GM23338 (cell line): ENCODE data around the gene TRIO. TPM values are rescaled to one million over a fixed set of nuclear protein-coding genes. Genes with fewer than 3 reads are reported as not detected.

Source experiments
- ATAC-seq: fragments of 200-7000 bp; cut with Tn5 transposase; 3 replicates; pipeline ENCODE4 v1.9.1; 2020
- DNase-seq: peaks from one replicate; pipeline ENCODE4 v3.0.0-alpha.2; 2015; ENCODE audit warnings: low spot score
- H2AFZ ChIP-seq: fragments of 200-600 bp; sonication (generic); 2 replicates; pipeline ENCODE4 v1.8.0; 2016; ENCODE audit warnings: antibody characterized with exemption, mild to moderate bottlenecking, moderate library complexity
- H3F3A ChIP-seq: fragments of 200-600 bp; sonication (generic); replicated peaks from 2 replicates; pipeline ENCODE4 v1.8.0; 2017; ENCODE audit warnings: antibody characterized with exemption, mixed run types, low read depth
- H3K27ac ChIP-seq: fragments of 200-600 bp; sonication (generic); 2 replicates; pipeline ENCODE4 v1.6.1; 2016; ENCODE audit warnings: low read depth
- H3K27me3 ChIP-seq: fragments of 200-600 bp; sonication (generic); 2 replicates; pipeline ENCODE4 v1.8.0; 2016; ENCODE audit warnings: mild to moderate bottlenecking, mixed run types, moderate library complexity; ENCODE audit not compliant: insufficient read depth
- H3K36me3 ChIP-seq: fragments of 200-600 bp; sonication (generic); 2 replicates; pipeline ENCODE4 v1.8.0; 2016; ENCODE audit warnings: mild to moderate bottlenecking; ENCODE audit not compliant: insufficient read depth
- H3K4me1 ChIP-seq: fragments of 200-600 bp; sonication (generic); 2 replicates; pipeline ENCODE4 v1.8.0; 2016; ENCODE audit warnings: mild to moderate bottlenecking, moderate library complexity; ENCODE audit not compliant: insufficient read depth
- H3K4me2 ChIP-seq: fragments of 200-600 bp; sonication (generic); 2 replicates; pipeline ENCODE4 v1.7.1; 2017; ENCODE audit warnings: mixed run types
- H3K4me3 ChIP-seq: fragments of 200-600 bp; sonication (generic); 2 replicates; pipeline ENCODE4 v1.6.1; 2016; ENCODE audit warnings: mixed run types
- H3K79me2 ChIP-seq: fragments of 200-600 bp; sonication (generic); replicated peaks from 2 replicates; pipeline ENCODE4 v1.8.0; 2017; ENCODE audit warnings: mild to moderate bottlenecking; ENCODE audit not compliant: insufficient read depth
- H3K9me2 ChIP-seq: fragments of 200-600 bp; sonication (generic); 2 replicates; pipeline ENCODE4 v1.8.0; 2017; ENCODE audit not compliant: insufficient read depth
- H4K20me1 ChIP-seq: fragments of 200-600 bp; sonication (generic); replicated peaks from 2 replicates; pipeline ENCODE4 v1.8.0; 2017; ENCODE audit warnings: mild to moderate bottlenecking; ENCODE audit not compliant: insufficient read depth
- H3K27ac Mint-ChIP-seq: 2 replicates; pipeline ENCODE4 v1.8.0; 2020; ENCODE audit warnings: inconsistent platforms, mild to moderate bottlenecking, moderate library complexity, mixed read lengths
- H3K27me3 Mint-ChIP-seq: 3 replicates; pipeline ENCODE4 v1.8.0; 2022; ENCODE audit warnings: low read depth, mild to moderate bottlenecking, moderate library complexity, mixed read lengths, inconsistent platforms; ENCODE audit not compliant: insufficient read depth, poor library complexity
- H3K36me3 Mint-ChIP-seq: 3 replicates; pipeline ENCODE4 v1.8.0; 2021; ENCODE audit warnings: low read depth, mild to moderate bottlenecking, inconsistent platforms, moderate library complexity, mixed read lengths
- H3K4me1 Mint-ChIP-seq: 3 replicates; pipeline ENCODE4 v1.8.0; 2020; ENCODE audit warnings: mild to moderate bottlenecking, inconsistent platforms, mixed read lengths
- H3K4me3 Mint-ChIP-seq: 3 replicates; pipeline ENCODE4 v1.8.0; 2021; ENCODE audit warnings: moderate library complexity, mild to moderate bottlenecking, inconsistent platforms, mixed read lengths
- H3K9me3 Mint-ChIP-seq: 3 replicates; pipeline ENCODE4 v1.8.0; 2020; ENCODE audit warnings: moderate library complexity, mild to moderate bottlenecking, inconsistent platforms, mixed read lengths
- EZH2phosphoT487 ChIP-seq: fragments of 200-600 bp; sonication (generic); IDR thresholded peaks from one replicate; pipeline ENCODE4 v1.8.1; 2018; ENCODE audit warnings: antibody characterized with exemption; ENCODE audit not compliant: unreplicated experiment
- JUNB ChIP-seq: IDR thresholded peaks from one replicate; pipeline ENCODE4 v1.6.1; 2016; ENCODE audit warnings: antibody characterized with exemption; ENCODE audit not compliant: unreplicated experiment
- NANOG ChIP-seq: IDR thresholded peaks from 2 replicates; pipeline ENCODE4 v1.6.1; 2016; ENCODE audit warnings: antibody characterized with exemption, borderline replicate concordance
- POLR2AphosphoS5 ChIP-seq: IDR thresholded peaks from 2 replicates; pipeline ENCODE4 v1.6.1; 2016; ENCODE audit warnings: antibody characterized with exemption, low read depth
- STAT1 ChIP-seq: IDR thresholded peaks from one replicate; pipeline ENCODE4 v1.6.1; 2016; ENCODE audit warnings: antibody characterized with exemption; ENCODE audit not compliant: unreplicated experiment
- ZNF114 ChIP-seq: fragments of 250-450 bp; sonication (Bioruptor Pico); IDR thresholded peaks from 2 replicates; pipeline ENCODE4 v1.5.0; 2020; ENCODE audit warnings: mild to moderate bottlenecking, moderate library complexity
- ZNF331 ChIP-seq: fragments of 250-450 bp; sonication (Bioruptor Pico); IDR thresholded peaks from 2 replicates; pipeline ENCODE4 v1.5.0; 2020; ENCODE audit warnings: low read depth, mild to moderate bottlenecking, moderate library complexity
- polyA plus RNA-seq: library from polyadenylated mRNA; unstranded; fragments of >200 nt; fragmentation: Nextera tagmentation; extraction: Ambion mirVana; gene quantifications from 2 replicates; pipeline ENCODE4 v1.2.1, GENCODE V29; 2016
- total RNA-seq: library from RNA; depleted of rRNA; stranded (reverse); fragments of >200 nt; shearing (Covaris generic); gene quantifications from 2 replicates; pipeline ENCODE4 v1.2.3, GENCODE V29; 2014
- TF ChIP-seq, protein P1 (sequence below): IDR thresholded peaks from 2 replicates; pipeline ENCODE4 v1.6.1; 2016; ENCODE audit warnings: antibody characterized with exemption
- TF ChIP-seq, protein P2 (sequence below): fragments of 250-450 bp; sonication (Bioruptor Pico); IDR thresholded peaks from 2 replicates; pipeline ENCODE4 v1.5.0; 2020; ENCODE audit warnings: mild to moderate bottlenecking, moderate library complexity
- TF ChIP-seq, protein P3 (sequence below): IDR thresholded peaks from one replicate; pipeline ENCODE4 v1.6.1; 2018; ENCODE audit warnings: antibody characterized with exemption; ENCODE audit not compliant: unreplicated experiment

Gene TRIO
- total and polyA plus RNA-seq, 2 experiments from 2014 or later: 13.8 to 113 TPM

DNA sequence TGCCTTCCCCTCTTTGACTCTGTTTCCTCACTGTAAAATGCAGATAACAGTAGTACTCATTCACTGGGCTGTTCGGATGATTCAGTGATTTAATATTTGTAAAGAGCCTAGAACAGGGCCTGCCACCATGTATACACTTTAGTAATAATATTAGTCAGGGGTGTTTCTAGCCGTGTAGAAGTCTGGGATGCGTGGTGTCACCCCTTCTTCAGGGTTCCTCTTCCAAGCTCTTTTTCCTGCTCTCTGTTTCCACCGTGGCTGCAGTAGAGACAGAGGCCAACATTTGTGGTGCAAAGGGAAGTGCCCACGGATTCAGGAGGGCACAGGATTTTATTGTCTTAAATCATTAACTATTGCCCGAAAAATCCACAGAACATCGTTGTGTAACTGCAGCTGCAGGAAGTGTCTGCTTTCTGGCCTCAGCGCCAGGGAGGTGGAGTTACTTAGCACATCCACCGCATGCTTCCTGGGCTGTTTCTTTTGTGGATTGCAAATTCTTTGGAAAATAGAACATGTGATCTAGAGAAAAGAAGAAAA lies 61.7 kb downstream of the TRIO start:
- Histone ChIP-seq H4K20me1 (peaks cover 38% of the 10 kb centered on the region), H3K4me3 (no peak overlapping the region), H3K36me3 (no peaks in the 10 kb centered on the region), H3K27me3 (no peaks in the 10 kb centered on the region), H3K4me1 (peaks cover 49% of the 10 kb centered on the region), H3K27ac (no peak overlapping the region), H3K9me2 (no peaks in the 10 kb centered on the region), H3F3A (no peaks in the 10 kb centered on the region), H3K79me2 (peaks cover 97% of the 10 kb centered on the region), H3K4me2 (peak overlapping the region; percentile 0; the same call in 1 of the 2 replicates), H2AFZ (no peak overlapping the region)
- Mint-ChIP-seq H3K27me3 (peaks cover 3% of the 10 kb centered on the region), H3K4me3 (no peak overlapping the region), H3K9me3 (no peaks in the 10 kb centered on the region; the same call in 2 of the 3 replicates), H3K4me1 (peaks cover 55% of the 10 kb centered on the region), H3K36me3 (no peaks in the 10 kb centered on the region), H3K27ac (peak overlapping the region; percentile 49; the same call in 1 of the 2 replicates)
- peak; percentile 21; the same call in 2 of the 3 replicates for ATAC-seq
- DNase-seq: peak; percentile 46
- TF ChIP-seq, protein P1, sequence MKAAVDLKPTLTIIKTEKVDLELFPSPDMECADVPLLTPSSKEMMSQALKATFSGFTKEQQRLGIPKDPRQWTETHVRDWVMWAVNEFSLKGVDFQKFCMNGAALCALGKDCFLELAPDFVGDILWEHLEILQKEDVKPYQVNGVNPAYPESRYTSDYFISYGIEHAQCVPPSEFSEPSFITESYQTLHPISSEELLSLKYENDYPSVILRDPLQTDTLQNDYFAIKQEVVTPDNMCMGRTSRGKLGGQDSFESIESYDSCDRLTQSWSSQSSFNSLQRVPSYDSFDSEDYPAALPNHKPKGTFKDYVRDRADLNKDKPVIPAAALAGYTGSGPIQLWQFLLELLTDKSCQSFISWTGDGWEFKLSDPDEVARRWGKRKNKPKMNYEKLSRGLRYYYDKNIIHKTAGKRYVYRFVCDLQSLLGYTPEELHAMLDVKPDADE: no peak
- TF ChIP-seq ZNF331 (CRISPR knock-in tag) (no peak), STAT1 (no peak)

DNA sequence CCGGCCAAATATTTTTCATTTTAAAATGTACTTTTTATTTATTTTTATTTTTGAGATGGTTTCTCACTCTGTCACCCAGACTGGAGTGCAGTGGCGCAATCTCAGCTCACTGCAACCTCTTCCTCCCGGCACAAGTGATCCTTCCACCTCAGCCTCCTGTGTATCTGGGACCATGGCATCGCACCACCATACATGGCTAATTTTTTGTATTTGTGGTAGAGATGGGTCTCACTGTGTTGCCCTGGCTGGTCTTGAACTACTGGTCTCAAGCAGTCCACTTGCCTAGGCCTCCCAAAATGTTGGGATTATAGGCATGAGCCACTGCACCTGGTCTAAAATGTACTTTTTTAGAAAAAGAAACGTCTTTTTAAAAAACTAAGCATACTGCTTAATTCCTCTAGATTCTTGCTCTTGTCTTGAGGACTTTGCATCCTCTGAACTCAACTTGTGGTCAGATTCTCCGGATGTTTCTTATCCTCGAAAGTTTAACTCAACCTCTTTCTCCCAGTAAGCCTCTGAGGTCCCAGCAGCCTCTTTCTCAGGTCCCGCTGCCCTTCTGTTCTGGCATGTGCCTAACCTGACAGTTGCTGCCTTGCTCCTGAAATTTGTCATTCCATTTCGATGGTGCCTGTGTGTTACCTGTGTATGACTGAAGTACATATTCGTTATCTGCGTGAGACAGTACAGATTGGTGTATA lies 63.0 kb downstream of the TRIO start:
- Mint-ChIP-seq H3K4me1 (peaks cover 50% of the 10 kb centered on the region), H3K36me3 (no peaks in the 10 kb centered on the region), H3K9me3 (no peaks in the 10 kb centered on the region; the same call in 2 of the 3 replicates), H3K27ac (no peak overlapping the region; the same call in 1 of the 2 replicates), H3K4me3 (no peak overlapping the region), H3K27me3 (peaks cover 5% of the 10 kb centered on the region)
- peaks cover 97% of the 10 kb centered on the region for H3K79me2 ChIP-seq
- H3K4me1 ChIP-seq: peaks cover 40% of the 10 kb centered on the region
- no peak overlapping the region for H3K4me2 ChIP-seq
- DNase-seq (no peak), ATAC-seq (no peak)
- H2AFZ ChIP-seq: no peak overlapping the region
- peaks cover 31% of the 10 kb centered on the region for H4K20me1 ChIP-seq
- no peak overlapping the region for H3K27ac ChIP-seq
- H3K36me3 ChIP-seq: no peaks in the 10 kb centered on the region
- H3F3A ChIP-seq: no peaks in the 10 kb centered on the region
- H3K4me3 ChIP-seq: no peak overlapping the region
- no peaks in the 10 kb centered on the region for H3K9me2 ChIP-seq
- no peaks in the 10 kb centered on the region for H3K27me3 ChIP-seq
- TF ChIP-seq, protein P2, sequence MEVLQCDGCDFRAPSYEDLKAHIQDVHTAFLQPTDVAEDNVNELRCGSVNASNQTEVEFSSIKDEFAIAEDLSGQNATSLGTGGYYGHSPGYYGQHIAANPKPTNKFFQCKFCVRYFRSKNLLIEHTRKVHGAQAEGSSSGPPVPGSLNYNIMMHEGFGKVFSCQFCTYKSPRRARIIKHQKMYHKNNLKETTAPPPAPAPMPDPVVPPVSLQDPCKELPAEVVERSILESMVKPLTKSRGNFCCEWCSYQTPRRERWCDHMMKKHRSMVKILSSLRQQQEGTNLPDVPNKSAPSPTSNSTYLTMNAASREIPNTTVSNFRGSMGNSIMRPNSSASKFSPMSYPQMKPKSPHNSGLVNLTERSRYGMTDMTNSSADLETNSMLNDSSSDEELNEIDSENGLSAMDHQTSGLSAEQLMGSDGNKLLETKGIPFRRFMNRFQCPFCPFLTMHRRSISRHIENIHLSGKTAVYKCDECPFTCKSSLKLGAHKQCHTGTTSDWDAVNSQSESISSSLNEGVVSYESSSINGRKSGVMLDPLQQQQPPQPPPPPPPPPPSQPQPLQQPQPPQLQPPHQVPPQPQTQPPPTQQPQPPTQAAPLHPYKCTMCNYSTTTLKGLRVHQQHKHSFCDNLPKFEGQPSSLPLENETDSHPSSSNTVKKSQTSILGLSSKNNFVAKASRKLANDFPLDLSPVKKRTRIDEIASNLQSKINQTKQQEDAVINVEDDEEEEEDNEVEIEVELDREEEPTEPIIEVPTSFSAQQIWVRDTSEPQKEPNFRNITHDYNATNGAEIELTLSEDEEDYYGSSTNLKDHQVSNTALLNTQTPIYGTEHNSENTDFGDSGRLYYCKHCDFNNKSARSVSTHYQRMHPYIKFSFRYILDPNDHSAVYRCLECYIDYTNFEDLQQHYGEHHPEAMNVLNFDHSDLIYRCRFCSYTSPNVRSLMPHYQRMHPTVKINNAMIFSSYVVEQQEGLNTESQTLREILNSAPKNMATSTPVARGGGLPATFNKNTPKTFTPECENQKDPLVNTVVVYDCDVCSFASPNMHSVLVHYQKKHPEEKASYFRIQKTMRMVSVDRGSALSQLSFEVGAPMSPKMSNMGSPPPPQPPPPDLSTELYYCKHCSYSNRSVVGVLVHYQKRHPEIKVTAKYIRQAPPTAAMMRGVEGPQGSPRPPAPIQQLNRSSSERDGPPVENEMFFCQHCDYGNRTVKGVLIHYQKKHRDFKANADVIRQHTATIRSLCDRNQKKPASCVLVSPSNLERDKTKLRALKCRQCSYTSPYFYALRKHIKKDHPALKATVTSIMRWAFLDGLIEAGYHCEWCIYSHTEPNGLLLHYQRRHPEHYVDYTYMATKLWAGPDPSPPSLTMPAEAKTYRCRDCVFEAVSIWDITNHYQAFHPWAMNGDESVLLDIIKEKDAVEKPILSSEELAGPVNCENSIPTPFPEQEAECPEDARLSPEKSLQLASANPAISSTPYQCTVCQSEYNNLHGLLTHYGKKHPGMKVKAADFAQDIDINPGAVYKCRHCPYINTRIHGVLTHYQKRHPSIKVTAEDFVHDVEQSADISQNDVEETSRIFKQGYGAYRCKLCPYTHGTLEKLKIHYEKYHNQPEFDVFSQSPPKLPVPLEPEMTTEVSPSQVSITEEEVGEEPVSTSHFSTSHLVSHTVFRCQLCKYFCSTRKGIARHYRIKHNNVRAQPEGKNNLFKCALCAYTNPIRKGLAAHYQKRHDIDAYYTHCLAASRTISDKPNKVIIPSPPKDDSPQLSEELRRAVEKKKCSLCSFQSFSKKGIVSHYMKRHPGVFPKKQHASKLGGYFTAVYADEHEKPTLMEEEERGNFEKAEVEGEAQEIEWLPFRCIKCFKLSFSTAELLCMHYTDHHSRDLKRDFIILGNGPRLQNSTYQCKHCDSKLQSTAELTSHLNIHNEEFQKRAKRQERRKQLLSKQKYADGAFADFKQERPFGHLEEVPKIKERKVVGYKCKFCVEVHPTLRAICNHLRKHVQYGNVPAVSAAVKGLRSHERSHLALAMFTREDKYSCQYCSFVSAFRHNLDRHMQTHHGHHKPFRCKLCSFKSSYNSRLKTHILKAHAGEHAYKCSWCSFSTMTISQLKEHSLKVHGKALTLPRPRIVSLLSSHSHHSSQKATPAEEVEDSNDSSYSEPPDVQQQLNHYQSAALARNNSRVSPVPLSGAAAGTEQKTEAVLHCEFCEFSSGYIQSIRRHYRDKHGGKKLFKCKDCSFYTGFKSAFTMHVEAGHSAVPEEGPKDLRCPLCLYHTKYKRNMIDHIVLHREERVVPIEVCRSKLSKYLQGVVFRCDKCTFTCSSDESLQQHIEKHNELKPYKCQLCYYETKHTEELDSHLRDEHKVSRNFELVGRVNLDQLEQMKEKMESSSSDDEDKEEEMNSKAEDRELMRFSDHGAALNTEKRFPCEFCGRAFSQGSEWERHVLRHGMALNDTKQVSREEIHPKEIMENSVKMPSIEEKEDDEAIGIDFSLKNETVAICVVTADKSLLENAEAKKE: no peak
- TF ChIP-seq, protein P3, sequence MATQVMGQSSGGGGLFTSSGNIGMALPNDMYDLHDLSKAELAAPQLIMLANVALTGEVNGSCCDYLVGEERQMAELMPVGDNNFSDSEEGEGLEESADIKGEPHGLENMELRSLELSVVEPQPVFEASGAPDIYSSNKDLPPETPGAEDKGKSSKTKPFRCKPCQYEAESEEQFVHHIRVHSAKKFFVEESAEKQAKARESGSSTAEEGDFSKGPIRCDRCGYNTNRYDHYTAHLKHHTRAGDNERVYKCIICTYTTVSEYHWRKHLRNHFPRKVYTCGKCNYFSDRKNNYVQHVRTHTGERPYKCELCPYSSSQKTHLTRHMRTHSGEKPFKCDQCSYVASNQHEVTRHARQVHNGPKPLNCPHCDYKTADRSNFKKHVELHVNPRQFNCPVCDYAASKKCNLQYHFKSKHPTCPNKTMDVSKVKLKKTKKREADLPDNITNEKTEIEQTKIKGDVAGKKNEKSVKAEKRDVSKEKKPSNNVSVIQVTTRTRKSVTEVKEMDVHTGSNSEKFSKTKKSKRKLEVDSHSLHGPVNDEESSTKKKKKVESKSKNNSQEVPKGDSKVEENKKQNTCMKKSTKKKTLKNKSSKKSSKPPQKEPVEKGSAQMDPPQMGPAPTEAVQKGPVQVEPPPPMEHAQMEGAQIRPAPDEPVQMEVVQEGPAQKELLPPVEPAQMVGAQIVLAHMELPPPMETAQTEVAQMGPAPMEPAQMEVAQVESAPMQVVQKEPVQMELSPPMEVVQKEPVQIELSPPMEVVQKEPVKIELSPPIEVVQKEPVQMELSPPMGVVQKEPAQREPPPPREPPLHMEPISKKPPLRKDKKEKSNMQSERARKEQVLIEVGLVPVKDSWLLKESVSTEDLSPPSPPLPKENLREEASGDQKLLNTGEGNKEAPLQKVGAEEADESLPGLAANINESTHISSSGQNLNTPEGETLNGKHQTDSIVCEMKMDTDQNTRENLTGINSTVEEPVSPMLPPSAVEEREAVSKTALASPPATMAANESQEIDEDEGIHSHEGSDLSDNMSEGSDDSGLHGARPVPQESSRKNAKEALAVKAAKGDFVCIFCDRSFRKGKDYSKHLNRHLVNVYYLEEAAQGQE: no peak
- TF ChIP-seq JUNB (no peak), ZNF331 (CRISPR knock-in tag) (no peak), ZNF114 (CRISPR knock-in tag) (no peak), NANOG (no peak), POLR2AphosphoS5 (no peak), EZH2phosphoT487 (no peak), STAT1 (no peak)
